NOMO-1 treated with DMSO at 0.1 percent for 48 hours (cell line): Measurements from ENCODE around the gene NR2C2AP.
"Not testable (repeated sequence)": the region's sequence is repeated elsewhere in the genome, so short reads cannot be mapped to it uniquely, and the experiment has no call there.

Source experiments
- DNase-seq: peaks from one replicate; lab custom pipeline; 2025; ENCODE audit not compliant: unreplicated experiment; lab: John Stamatoyannopoulos, UW

NR2C2AP gene

DNA sequence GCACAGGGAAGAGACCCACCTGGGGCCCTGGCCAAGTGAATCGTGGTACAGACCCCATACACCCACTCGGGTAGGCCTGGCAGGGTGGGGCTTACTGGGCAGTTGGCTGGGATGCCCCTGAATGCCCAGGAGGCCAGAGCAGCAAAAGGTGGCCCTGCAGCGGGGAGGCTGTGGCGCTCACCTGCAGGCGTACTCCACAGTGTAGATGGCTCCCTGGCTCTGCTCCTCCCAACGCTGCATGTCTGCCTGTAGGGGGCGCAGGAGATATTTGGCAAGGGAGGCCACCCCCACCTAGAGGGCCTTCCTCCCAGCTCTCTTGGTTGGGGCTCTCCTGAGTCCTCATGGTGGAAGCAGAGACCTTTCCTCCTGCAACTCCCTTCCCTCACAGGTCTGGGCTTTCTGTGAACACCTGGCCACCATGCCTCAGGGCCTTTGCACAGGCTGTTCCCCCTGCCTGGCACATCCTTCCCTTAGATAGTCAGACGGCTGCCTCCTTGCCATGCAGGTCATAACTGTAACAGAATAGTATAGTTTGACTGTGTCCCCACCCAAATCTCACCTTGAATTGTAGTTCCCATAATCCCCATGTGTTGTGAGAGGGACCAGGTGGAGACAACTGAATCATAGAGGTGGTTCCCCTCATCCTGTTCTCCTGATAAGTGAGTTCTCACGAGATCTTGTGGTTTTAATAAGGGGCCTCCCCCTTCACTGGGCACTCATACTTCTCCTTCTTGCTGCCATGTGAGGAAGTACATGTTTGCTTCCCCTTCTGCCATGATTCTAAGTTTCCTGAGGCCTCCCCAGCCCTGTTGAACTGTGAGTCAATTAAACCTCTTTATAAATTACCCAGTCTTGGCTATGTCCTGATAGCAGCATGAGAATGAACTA, 17.1 kb downstream of the NR2C2AP start:
- DNase-seq = peak; percentile 30

DNA sequence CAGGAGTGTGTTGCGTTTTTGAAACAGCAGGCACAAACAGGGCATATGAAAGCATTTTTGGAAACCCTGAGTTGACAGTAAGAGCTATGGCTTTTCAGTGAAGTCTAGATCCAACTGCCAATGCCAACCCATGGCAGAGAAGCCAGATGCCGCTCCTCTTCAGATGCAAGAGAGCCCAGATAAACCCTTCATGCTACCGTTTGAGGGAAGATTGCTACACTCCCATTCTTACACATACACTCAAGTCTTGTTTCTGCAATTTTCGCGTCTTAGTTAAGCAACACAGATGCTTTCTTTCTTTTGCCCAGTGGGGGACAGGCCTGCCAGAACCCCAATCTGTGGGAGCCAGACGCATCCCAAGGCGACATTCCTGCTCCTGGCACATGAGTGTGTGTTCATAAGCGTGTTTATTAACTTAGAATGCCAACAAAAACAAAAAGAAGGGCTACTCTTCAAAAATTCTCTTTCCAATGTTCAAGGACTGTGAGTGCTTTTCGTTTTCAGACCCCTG, 21.7 kb downstream of the NR2C2AP start:
- DNase-seq = no peak

DNA sequence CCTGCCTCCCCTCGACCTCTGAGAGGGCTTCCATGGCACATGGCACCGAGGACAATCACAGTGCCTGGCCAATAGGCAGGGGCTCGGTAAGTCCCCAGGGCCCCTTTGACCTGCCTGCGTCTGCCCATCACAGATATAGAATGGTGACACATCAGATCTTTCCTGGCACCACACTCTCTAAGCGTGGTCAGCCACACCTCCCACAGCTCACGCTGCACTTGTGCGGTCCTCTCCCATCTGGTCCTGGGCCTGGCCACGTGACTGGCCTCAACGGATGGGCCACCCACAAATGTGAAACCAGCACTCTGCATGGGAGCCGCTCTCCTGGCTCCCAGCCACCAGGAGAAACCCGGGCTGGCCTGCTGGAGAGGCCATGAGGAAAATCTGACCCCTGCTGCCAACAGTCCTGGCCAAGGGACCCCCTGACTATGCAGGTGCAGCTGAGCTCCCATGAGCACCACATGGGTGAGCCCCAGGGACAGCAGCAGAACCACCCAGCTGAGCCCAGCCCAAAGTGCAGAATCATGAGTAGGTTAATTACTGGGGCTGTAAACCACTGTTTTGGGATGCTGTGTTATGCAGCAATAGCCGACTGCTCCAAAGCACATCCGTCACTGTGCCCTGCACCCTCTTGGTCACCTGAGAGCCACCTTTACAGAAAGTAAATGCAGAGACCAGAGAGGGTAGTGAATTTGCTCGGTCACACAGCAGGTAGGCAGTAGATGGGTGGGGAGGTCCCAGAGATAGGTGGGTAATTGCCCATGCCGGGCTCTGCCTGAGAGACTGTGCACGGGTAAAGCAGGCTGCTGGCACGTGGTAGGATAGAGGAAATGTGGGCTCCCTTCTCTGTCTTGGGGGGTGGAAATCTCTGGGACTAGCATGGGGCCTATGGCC, 23.4 kb downstream of the NR2C2AP start:
- DNase-seq = no peak

DNA sequence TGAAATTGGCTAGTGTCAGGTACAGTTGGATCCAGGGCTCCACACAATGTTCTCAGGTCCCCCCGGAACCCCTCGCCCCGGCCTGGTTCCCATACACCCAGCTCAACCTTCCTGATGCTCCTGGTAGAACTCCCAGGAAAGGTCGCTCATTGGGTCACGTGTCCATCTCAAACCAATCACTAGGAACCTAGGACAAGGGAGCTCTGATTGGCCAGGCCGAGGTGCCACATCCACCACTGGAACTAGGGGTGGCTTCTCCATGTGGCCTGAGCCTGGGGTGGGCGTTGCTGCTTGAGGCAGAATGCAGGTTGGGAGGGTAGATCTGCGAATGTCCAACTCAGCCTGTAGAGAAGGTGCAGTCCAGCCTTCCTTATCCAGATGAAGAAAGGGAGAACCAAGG, 26.3 kb downstream of the NR2C2AP start:
- DNase-seq = no peak

DNA sequence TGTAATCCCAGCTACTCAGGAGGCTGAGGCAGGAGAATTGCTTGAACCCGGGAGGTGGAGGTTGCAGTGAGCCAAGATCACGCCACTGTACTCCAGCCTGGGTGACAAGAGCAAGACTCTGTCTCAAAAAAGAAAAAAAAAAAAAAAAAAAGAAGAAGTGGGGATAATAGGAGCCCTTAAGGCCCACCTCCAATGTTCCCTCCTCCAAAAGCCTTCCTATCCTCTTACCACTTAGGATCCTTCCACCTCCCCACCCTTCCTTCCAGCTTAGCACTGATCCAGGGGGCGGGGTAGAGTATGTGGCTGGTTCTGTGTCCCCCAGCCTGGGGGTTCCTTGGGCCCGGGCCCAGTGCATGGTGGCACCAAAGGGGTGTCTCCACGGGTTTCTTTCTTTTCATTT, 30.0 kb downstream of the NR2C2AP start:
- DNase-seq = not testable (repeated sequence)

DNA sequence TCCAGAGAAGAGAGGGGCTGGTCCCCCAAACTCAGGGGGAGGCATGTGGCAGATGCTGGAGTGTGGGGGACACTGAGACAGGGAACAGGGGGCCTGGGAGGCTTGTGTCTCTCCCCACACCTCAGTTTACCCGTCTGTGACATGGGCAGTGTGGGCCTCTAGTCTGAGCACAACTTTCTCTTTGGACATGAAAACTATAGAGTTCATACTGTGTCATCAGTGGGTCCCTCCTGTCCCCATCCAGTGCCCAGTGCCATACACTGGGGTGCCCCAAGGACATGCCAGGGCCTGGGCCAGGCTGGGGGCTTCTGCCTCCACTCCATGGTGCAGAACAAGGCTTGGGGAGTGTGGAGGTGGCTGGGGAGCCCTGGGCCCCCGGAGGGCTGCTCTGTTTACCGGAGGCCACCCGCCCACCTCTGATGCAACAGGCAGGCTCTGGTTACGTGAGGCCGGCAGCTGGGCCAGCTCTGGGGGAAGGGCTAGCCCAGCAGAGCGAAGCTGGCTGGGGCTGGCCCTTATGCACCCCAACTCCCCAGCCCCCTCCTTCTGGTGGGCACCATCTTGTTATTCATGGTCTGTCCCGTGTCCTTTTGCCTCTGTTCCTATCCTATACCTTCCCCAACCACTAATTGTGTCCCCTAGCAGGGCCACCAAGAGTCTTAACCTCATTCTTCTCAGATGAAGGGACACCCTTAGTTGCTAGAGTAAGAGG, 31.2 kb downstream of the NR2C2AP start:
- DNase-seq = peak; percentile 28

DNA sequence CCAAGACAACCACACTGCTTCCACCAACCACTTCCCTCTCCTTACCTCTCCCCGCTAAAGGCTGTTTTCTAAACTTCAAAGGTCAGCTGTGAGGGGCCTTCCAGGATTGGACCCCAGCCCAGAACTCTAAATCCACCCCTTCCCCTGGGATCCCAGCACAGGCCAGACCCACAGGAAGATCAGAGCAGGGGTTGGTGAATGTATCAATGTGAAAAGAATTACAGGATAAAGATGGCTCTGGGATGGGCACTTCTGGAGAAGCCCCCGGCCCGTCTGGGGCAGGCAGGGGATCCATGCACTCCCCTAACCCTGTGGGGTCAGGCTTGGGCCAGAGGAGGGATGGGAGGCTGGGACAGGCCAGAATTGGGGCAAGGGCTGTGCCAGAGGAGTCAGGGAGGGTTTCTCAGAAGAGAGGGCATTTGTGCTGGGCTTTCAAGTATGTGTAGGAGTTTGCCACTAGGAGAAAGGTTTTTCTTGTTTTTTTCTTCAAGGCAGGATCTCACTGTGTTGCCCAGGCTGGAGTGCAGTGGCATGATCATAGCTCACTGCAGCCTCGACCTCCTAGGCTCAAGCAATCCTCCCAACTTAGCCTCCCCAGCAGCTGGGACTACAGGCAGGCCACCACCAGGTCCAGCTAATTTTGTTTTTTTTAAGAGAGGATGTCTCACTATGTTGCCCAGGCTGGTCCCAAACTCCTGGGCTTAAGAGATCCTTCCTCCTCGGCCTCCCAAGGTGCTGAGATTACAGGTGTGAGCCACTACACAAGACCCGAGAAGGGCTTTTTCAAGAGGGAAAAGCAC, 32.1 kb downstream of the NR2C2AP start:
- DNase-seq = no peak

DNA sequence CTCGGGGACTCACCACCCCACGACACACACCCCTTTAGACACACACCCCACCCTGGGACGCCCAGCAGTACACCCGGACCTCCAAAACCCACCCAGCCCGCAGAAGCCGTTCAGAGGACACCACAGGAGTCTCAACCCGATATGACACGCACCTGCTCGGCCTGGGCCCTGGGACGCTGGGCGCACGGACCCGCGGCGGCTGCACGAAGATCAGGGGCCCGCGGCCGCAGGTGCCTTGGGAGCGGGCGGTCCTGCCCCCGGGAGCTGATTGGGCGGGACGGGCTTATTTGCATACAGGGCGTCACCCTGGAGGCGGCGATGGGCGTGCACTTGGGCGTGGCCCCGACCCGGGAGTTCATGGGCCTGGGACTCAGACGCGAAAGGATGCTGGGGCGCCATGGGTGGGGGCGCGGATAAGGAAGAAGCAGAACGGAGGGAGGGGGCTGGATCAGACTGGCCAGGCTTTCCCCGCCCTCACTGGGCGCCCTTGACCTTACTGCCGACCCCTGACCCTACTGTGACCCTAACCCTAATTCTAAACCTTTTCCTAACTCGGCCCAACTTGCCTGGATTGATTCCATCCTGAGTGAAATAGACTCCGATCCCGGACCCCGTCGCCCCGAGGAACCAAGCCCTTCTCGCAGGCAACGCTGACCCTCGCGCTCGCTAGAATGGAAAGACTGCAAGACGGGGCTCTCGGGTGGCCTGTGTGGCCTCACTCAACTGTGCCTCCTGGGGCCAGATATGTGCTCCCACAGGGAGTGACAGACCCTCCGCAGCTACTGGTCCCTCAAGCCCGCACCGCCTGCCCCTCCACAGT, 33.0 kb downstream of the NR2C2AP start, which contains the start of gene MEF2B:
TSS of gene MEF2B (minus strand) at position 211 of the 820 bp plus-strand sequence. CDS start 19,528 bp downstream, outside the sequence.
- peak; percentile 19 for DNase-seq

DNA sequence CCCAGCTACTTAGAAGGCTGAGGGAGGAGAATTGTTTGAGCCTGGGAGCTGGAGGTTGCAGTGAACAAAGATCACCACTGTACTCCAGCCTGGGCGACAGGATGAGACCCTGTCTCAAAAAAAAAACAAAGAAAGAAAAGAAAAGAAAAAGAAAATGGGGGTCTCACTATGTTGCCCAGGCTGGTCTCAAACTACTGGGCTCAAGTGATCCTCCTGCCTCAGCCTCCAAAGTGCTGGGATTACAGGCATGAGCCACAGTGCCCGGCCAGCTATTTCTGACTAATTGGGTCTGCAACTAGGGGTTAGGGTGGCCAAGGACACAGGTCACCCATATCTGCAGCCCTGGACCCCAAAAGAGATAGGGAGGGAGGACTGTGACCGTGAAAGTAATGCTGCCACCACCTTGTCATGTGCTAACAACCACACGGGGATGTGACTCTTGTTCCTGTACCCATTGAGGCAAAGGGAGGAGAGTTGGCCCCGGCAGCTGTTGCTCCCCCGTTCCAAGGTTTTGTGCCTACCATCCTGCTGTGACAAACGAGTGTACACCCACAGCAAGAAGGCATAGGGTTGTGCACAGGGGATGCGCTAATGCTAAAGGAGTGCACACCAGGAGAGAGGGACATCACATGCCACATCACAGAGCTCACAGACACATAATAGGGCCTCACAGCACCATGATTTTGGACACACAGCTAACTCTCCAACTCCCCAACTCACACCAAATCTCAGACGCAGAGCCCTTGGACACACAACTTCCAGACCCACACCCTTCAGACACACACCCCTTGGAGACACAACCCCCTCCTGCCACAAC, 33.8 kb downstream of the NR2C2AP start:
- no peak for DNase-seq

DNA sequence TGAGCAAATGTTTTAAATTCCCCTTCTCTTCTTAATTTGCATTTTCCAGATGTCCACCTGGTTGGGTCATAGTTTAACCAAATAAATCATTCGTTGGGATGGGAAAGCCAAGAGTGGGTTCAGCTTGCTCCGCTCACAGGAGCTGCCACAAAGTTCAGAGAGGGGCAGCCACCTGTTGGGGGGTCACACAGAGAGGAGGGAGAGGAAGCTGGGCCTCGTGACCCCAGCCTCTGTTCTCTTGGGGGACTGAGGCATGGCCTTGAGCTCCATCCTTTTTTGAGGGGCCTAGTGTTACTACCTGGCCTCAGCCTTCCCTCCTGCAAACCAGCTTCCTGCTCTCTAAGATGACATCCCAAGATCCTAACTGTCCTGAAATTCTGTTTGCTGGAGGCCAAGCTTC, 35.6 kb downstream of the NR2C2AP start:
- no peak for DNase-seq

DNA sequence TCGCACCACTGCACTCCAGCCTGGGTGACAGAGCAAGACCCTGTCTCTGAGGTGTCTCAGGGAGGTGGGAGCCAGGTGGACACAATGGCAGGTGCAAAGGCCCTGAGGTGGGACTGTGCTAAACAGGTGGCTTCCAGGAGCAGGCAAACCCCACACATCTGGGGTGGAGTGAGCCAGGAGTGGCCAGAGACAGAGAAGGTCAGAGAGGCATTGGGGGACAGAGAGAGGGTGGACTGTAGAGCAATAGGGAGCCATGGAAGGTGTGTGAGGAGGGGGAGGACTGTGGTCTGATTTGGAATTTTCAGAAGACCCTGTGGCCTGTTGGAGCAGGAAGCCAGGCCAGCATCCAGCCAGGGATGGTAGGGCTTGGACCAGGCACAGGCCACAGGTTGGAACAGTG, 37.8 kb downstream of the NR2C2AP start:
- no peak for DNase-seq

DNA sequence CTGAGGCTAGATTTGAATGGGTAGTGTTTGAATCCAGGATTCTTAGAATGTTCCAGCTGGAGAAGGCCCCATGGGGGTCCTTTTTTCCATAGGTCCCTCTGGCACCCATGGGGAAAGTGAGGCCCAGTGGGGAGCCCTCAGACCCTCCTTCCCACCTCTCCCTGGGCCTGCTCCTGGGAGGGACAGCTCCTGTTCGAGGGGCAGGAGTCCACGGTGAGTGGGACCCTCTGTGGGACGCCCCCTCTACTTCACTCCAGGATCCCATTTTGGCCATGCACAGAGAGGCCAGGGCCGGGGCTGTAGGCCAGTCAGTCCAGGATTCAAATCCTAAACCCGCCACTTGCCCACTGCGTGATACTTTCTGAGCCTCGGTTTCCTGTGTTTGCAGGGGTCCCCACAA, 40.7 kb downstream of the NR2C2AP start:
- no peak for DNase-seq

DNA sequence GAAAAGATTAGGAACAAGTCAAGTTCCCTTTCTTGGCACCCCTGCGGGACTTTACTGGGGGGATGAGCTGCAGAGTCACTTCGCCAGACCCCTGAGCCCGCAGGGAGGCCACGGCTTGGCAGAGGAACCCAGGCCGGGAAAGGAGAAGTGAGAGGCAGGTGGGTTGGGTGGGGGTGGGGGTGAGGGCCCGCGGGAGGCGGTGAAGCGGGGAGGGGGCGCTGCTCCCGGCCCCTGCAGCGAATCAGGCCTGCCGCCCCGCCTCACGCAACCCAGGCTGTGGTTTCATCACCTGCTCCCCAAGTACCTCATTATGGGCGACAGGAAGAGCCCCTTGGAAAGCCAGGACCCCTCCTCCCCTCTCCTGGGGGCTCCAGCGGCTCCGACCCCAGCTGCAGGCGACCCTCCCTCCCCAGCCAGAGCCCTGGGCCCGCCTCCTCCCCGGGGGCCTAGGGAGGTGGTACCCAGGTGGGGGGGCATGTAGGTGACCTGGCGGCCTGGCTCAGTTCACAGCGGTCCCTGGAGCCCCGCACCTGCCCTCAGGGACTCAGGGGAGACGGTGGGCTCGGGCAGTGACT, 42.7 kb downstream of the NR2C2AP start:
- DNase-seq = peak; percentile 25

DNA sequence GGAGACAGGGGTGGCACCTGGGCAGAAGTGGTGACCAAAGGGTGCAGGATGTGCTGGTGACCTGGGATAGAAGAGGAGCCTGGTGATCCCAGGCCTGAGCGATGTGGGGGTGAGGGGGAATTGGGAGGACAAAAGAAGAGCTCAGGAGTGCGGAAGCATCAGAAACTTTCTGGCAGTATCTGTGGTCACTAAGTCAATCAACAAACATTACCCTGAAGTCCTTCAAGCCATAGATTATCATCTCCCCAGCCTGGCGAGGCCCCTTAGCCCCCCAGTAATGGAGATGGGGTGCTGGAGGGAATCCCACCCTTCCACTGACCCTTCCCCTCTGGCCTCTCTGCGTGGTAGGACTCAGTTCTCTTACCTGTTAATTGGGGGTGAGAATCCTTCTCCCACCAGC, 43.7 kb downstream of the NR2C2AP start:
- no peak for DNase-seq

DNA sequence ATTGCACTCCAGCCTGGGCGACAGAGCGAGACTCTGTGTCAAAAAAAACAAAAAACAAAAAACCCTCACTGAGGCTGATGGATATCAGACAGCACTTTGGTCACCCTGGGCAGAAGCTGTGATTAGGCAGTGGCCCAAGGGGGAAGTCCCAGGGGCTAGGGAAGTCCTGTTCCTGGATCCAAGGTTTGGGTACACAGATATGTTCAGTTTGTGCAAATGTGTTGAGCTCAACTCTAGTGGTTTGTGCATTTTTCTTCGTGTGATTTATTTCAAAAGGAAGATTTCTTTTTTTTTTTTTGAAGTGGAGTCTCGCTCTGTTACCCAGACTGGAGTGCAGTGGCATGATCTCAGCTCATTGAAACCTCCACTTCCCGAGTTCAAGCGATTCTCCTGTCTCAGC, 45.4 kb downstream of the NR2C2AP start:
- DNase-seq = no peak

DNA sequence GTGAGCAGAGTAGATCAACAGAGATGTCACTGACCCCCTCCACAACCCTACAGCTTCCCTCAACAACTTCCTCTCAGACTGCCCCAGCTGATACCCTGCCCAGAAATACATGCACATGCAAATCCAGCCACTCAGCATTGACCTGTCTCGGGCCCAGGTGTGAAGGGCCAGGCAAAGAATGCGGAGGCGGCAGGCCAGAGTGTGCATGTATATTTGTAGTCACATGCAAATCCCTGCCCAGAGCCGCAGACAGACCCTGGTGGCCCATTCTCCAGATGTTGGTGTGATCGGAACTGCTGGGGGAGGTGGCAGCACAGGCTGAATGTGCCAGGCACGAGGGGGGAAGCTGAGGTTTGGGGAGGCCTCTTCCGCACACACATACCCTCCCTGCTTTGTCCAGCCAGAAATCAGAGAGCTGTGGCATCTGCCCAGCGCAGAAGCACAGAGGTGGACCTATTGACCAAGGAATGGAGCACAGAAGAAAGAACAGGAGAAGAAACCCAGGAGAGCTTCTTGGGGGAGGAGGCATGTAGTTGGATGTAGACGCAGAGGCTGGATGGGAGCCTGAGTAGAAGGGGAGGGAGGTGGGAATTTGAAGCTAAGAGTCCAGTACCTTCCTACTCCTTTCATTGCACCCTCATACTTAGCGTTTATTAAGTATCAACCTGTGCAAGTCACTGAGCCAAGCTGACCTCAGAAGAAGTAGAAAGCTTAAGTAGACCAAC, 47.6 kb downstream of the NR2C2AP start:
- no peak for DNase-seq

DNA sequence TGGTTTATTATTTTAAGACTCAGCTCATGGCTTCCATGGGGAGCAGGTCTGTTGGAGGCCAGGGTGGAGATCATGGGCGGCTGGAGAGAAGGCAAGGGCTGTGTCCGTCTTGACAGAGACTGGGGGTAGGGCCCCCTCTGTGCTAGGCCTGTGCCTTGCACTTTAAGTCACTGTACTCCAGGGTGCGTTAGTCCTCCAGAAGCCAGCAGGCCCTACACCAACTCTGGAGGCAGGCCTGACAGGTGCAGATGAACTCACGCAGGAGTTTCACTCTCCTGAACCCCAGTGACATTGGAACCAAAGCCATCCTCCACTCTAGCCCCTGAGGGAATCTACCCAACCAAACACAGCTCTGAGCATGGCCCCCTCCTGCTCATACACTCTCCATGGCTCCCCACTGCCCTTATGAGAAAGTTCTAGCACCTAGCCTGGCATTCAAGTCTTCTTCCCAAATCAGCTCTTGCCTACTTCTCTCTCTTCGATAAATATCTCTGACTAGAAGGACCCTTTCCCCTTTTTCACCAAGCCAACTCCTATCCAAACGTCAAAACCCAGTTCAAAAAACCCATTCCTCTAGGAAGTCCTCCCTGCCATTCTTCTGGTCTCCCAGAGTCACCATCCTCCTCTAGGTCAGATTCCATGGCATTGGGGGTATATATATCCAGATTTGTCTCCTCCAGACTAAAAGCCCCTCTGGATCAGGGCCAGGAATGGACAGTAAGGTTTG, 48.3 kb downstream of the NR2C2AP start:
- DNase-seq = no peak
